Ascending aorta (tissue), 2 donors: ENCODE measurements around the gene NEGR1. TPM values are rescaled to one million over a fixed set of nuclear protein-coding genes. Genes with fewer than 3 reads are reported as not detected.

Experiments
- DNase-seq, 2 donors: peaks; one replicate each; pipeline ENCODE4 v3.0.0-alpha.2; 2019; ENCODE audit warnings: low spot score in 2 of 2
- H3K27ac ChIP-seq, 2 donors: fragments of 200-600 bp; sonication (generic); one replicate each; pipeline ENCODE4 v1.5.1; 2016 to 2017; ENCODE audit warnings: mild to moderate bottlenecking in 1 of 2
- H3K27me3 ChIP-seq: fragments of 200-600 bp; sonication (generic); one replicate; pipeline ENCODE4 v1.5.1; 2017
- H3K36me3 ChIP-seq, 2 donors: fragments of 200-600 bp; sonication (generic); one replicate each; pipeline ENCODE4 v1.5.1; 2016
- H3K4me1 ChIP-seq, 2 donors: fragments of 200-600 bp; sonication (generic); one replicate each; pipeline ENCODE4 v1.5.1; 2016 to 2017; ENCODE audit warnings: mild to moderate bottlenecking in 1 of 2
- H3K4me3 ChIP-seq, 2 donors: fragments of 200-600 bp; sonication (generic); one replicate each; pipeline ENCODE4 v1.5.1; 2016 to 2017; ENCODE audit warnings: mild to moderate bottlenecking in 1 of 2
- H3K9me3 ChIP-seq, 2 donors: fragments of 200-600 bp; sonication (generic); one replicate each; pipeline ENCODE4 v1.5.1; 2016
- CTCF ChIP-seq, 3 experiments: fragments of 200-600 bp in 2 of 3; fragments of 450-650 bp in 1 of 3; sonication (generic) in 2 of 3; IDR thresholded peaks; one replicate each; pipeline ENCODE4 v1.5.1; 2016 to 2019; ENCODE audit warnings: antibody characterized with exemption in 3 of 3, mild to moderate bottlenecking in 1 of 3, moderate library complexity in 1 of 3
- intact Hi-C: fragments of 100-400 bp; cut with DNase I; formaldehyde crosslinking; loops from one replicate; pipeline ENCODE4 v1.15.1; 2023
- total RNA-seq: library from RNA; depleted of rRNA; stranded (reverse); fragments of >200 nt; gene quantifications from one replicate; pipeline ENCODE4 v1.1.0, GENCODE V29; 2016

The NEGR1 gene
- total RNA-seq, 1 donor from 2014 or later: 42.8 TPM

- Histone ChIP-seq H3K4me3 (no peak overlapping the region), H3K4me1 (no peaks in the 10 kb centered on the region), H3K27me3 (no peaks in the 10 kb centered on the region), H3K9me3 (no peaks in the 10 kb centered on the region), H3K36me3 (no peaks in the 10 kb centered on the region), H3K27ac (no peak overlapping the region)
- DNase-seq: no peak
- TF ChIP-seq CTCF (IDR thresholded peaks at IDR 0.05): no peak
- intact Hi-C loops: no loop called here
These were observed 397.2 kb downstream of the NEGR1 start for GRCh38 chr1:71885171-71885570.

- no peak overlapping the region for H3K27ac ChIP-seq
- TF ChIP-seq CTCF (IDR thresholded peaks at IDR 0.05): no peak
These were observed 399.7 kb downstream of the NEGR1 start for GRCh38 chr1:71882637-71883036.

GRCh38 chr1:71882226-71882625 is 400.1 kb downstream of the NEGR1 start:
- no peaks in the 10 kb centered on the region for H3K4me1 ChIP-seq
- TF ChIP-seq CTCF (IDR thresholded peaks at IDR 0.05): no peak
- no peak overlapping the region for H3K27ac ChIP-seq
- H3K27me3 ChIP-seq: no peaks in the 10 kb centered on the region
- H3K9me3 ChIP-seq: no peaks in the 10 kb centered on the region
- H3K4me3 ChIP-seq: no peak overlapping the region
- H3K36me3 ChIP-seq: no peaks in the 10 kb centered on the region
- DNase-seq: no peak
- intact Hi-C loops: no loop called here

More at GRCh38 chr1:71882637-71883036, 399.7 kb downstream of the NEGR1 start:
- intact Hi-C loops: no loop called here
- no peaks in the 10 kb centered on the region for H3K4me1 ChIP-seq
- no peak overlapping the region for H3K4me3 ChIP-seq
- no peaks in the 10 kb centered on the region for H3K27me3 ChIP-seq
- DNase-seq: no peak
- H3K9me3 ChIP-seq: no peaks in the 10 kb centered on the region
- H3K36me3 ChIP-seq: no peaks in the 10 kb centered on the region

- intact Hi-C loops: no loop called here
- no peak for TF ChIP-seq CTCF (IDR thresholded peaks at IDR 0.05)
- Histone ChIP-seq H3K27ac (no peak overlapping the region), H3K4me1 (no peaks in the 10 kb centered on the region), H3K36me3 (no peaks in the 10 kb centered on the region), H3K27me3 (no peaks in the 10 kb centered on the region), H3K9me3 (no peaks in the 10 kb centered on the region), H3K4me3 (no peak overlapping the region)
- no peak for DNase-seq
These were observed 400.7 kb downstream of the NEGR1 start for GRCh38 chr1:71881611-71882010.

- TF ChIP-seq CTCF (IDR thresholded peaks at IDR 0.05): no peak
- intact Hi-C loops: no loop called here
- Histone ChIP-seq H3K36me3 (no peaks in the 10 kb centered on the region), H3K4me1 (no peaks in the 10 kb centered on the region), H3K27me3 (no peaks in the 10 kb centered on the region), H3K9me3 (no peaks in the 10 kb centered on the region), H3K27ac (no peak overlapping the region), H3K4me3 (no peak overlapping the region)
- no peak for DNase-seq
These were observed 413.0 kb downstream of the NEGR1 start for GRCh38 chr1:71869326-71869725.

- no peaks in the 10 kb centered on the region for H3K36me3 ChIP-seq
These were observed 419.6 kb downstream of the NEGR1 start for GRCh38 chr1:71862756-71863155.

More at GRCh38 chr1:71862756-71863155, 419.6 kb downstream of the NEGR1 start:
- H3K4me3 ChIP-seq: no peak overlapping the region
- peaks cover 0 to 3% of the 10 kb centered on the region in 2 donors for H3K4me1 ChIP-seq
- intact Hi-C loops: no loop called here
- TF ChIP-seq CTCF (IDR thresholded peaks at IDR 0.05): no peak
- H3K27ac ChIP-seq: no peak overlapping the region
- DNase-seq: no peak
- no peaks in the 10 kb centered on the region for H3K9me3 ChIP-seq
- H3K27me3 ChIP-seq: no peaks in the 10 kb centered on the region
